IMR-90 (cell line): ENCODE measurements around the gene CCR5AS.

Experiments
- ATAC-seq: fragments of 200-7000 bp; cut with Tn5 transposase; 2 replicates; pipeline ENCODE4 v1.9.1; 2020; ENCODE audit warnings: low read depth, mild to moderate bottlenecking, moderate library complexity
- BruUV-seq: library from RNA; stranded (reverse); fragments of 400-500 nt; replicated peaks from 2 replicates; lab custom pipeline; 2021; lab: Mats Ljungman, UMichigan
- CTCF ChIA-PET: fragments of 300-600 bp; formaldehyde crosslinking; extraction: SDS; loops from one replicate; lab custom pipeline; 2021; ENCODE audit warnings: antibody characterized with exemption; lab: Yijun Ruan, JAX
- POLR2A ChIA-PET: fragments of 300-600 bp; sonication (Branson Sonifier 250); formaldehyde crosslinking; loops from one replicate; lab custom pipeline; 2022; ENCODE audit warnings: antibody characterized with exemption; ENCODE audit not compliant: unreplicated experiment; lab: Charles Lee
- DNase-seq: peaks from one replicate; pipeline ENCODE4 v3.0.0; 2013
- H2AFZ ChIP-seq: replicated peaks from 2 replicates; pipeline ENCODE3; 2013; ENCODE audit warnings: low read length, mild to moderate bottlenecking; ENCODE audit not compliant: poor library complexity
- H2AK5ac ChIP-seq: 2 replicates; pipeline ENCODE4 v1.6.1; 2013; ENCODE audit warnings: low read depth, low read length, inconsistent platforms
- H2AK9ac ChIP-seq: replicated peaks from 2 replicates; pipeline ENCODE3; 2013; ENCODE audit warnings: mild to moderate bottlenecking, low read depth, low read length, moderate library complexity; ENCODE audit not compliant: poor library complexity
- H2BK120ac ChIP-seq: 2 replicates; pipeline ENCODE4 v1.6.1; 2013; ENCODE audit warnings: low read depth, low read length, inconsistent platforms
- H2BK15ac ChIP-seq: 3 replicates; pipeline ENCODE4 v1.6.1; 2013; ENCODE audit warnings: low read depth, low read length, inconsistent platforms
- H2BK20ac ChIP-seq: 2 replicates; pipeline ENCODE4 v1.6.1; 2013; ENCODE audit warnings: low read depth, mild to moderate bottlenecking, inconsistent platforms, low read length, moderate library complexity
- H2BK5ac ChIP-seq: 2 replicates; pipeline ENCODE4 v1.6.1; 2013; ENCODE audit warnings: mild to moderate bottlenecking, low read depth, low read length, inconsistent platforms; ENCODE audit not compliant: poor library complexity, severe bottlenecking
- H3K14ac ChIP-seq: replicated peaks from 2 replicates; pipeline ENCODE4 v1.6.1; 2013; ENCODE audit warnings: low read depth, low read length, inconsistent platforms
- H3K18ac ChIP-seq: 2 replicates; pipeline ENCODE4 v1.6.1; 2013; ENCODE audit warnings: low read depth, low read length, control low read depth
- H3K23ac ChIP-seq: 2 replicates; pipeline ENCODE4 v1.6.1; 2013; ENCODE audit warnings: low read depth, low read length, inconsistent platforms
- H3K27ac ChIP-seq: 2 replicates; pipeline ENCODE4 v1.5.1; 2013; ENCODE audit warnings: mild to moderate bottlenecking, control low read depth, low read length; ENCODE audit not compliant: insufficient read depth
- H3K27me3 ChIP-seq: 2 replicates; pipeline ENCODE4 v1.6.1; 2013; ENCODE audit warnings: low read length; ENCODE audit not compliant: control insufficient read depth, insufficient read depth
- H3K36me3 ChIP-seq: 2 replicates; pipeline ENCODE4 v1.6.1; 2013; ENCODE audit warnings: low read length, mixed read lengths; ENCODE audit not compliant: control insufficient read depth, insufficient read depth
- H3K4ac ChIP-seq: 2 replicates; pipeline ENCODE4 v1.6.1; 2013; ENCODE audit warnings: low read depth, low read length, inconsistent platforms
- H3K4me1 ChIP-seq: 2 replicates; pipeline ENCODE4 v1.6.1; 2013; ENCODE audit warnings: low read length, mixed read lengths; ENCODE audit not compliant: control insufficient read depth, insufficient read depth
- H3K4me2 ChIP-seq: 2 replicates; pipeline ENCODE4 v1.6.1; 2013; ENCODE audit warnings: low read depth, mild to moderate bottlenecking, control low read depth, low read length, moderate library complexity
- H3K4me3 ChIP-seq: 2 replicates; pipeline ENCODE4 v1.5.1; 2013; ENCODE audit warnings: low read depth, mild to moderate bottlenecking, control low read depth, low read length, moderate library complexity; ENCODE audit not compliant: insufficient read depth
- H3K56ac ChIP-seq: 2 replicates; pipeline ENCODE4 v1.6.1; 2013; ENCODE audit warnings: low read length, inconsistent platforms; ENCODE audit not compliant: insufficient read depth; ENCODE audit errors: extremely low read depth
- H3K79me1 ChIP-seq, 2 experiments: 2 replicates each; pipeline ENCODE4 v1.6.1; 2013; ENCODE audit warnings: low read length in 2 of 2, inconsistent platforms in 1 of 2, low read depth in 1 of 2
- H3K9ac ChIP-seq: 2 replicates; pipeline ENCODE4 v1.6.1; 2013; ENCODE audit warnings: low read depth, low read length, control low read depth
- H3K9me1 ChIP-seq: 2 replicates; pipeline ENCODE4 v1.6.1; 2013; ENCODE audit warnings: low read length, inconsistent platforms; ENCODE audit not compliant: insufficient read depth
- H3K9me3 ChIP-seq: 2 replicates; pipeline ENCODE4 v1.6.1; 2013; ENCODE audit warnings: low read length; ENCODE audit not compliant: control insufficient read depth, insufficient read depth
- H4K20me1 ChIP-seq: 2 replicates; pipeline ENCODE4 v1.6.1; 2013; ENCODE audit warnings: low read length, inconsistent platforms; ENCODE audit not compliant: insufficient read depth
- H4K5ac ChIP-seq: 2 replicates; pipeline ENCODE4 v1.6.1; 2013; ENCODE audit warnings: mild to moderate bottlenecking, low read depth, low read length, control low read depth
- H4K8ac ChIP-seq, 2 experiments: 2 replicates each; pipeline ENCODE4 v1.6.1; 2013; ENCODE audit warnings: low read depth in 2 of 2, low read length in 2 of 2, control low read depth in 1 of 2, inconsistent platforms in 1 of 2
- H4K91ac ChIP-seq: 2 replicates; pipeline ENCODE4 v1.6.1; 2013; ENCODE audit warnings: low read depth, low read length, inconsistent platforms; ENCODE audit not compliant: insufficient read depth
- CEBPB ChIP-seq: IDR thresholded peaks from 2 replicates; pipeline ENCODE4 v1.6.1; 2012; ENCODE audit warnings: low read depth, low read length, improper control_type of control experiment
- RAD21 ChIP-seq: IDR thresholded peaks from 2 replicates; pipeline ENCODE4 v1.6.1; 2012; ENCODE audit warnings: low read length, improper control_type of control experiment
- WGBS, 2 experiments: methylation state at CpG; one replicate each; pipeline versions ENCODE4 v1.1.5 to v1.1.7; 2013; ENCODE audit warnings: missing lambda C conversion rate in 2 of 2; ENCODE audit not compliant: insufficient read length in 1 of 2; ENCODE audit errors: extremely low coverage in 2 of 2; 5-methylcytosine and 5-hydroxymethylcytosine counted together
- dilution Hi-C: fragments of 300-500 bp; cut with HindIII; formaldehyde crosslinking; loops from one replicate; pipeline ENCODE4 v1.14.3; 2018; ENCODE audit warnings: low sequenced_read_pairs; ENCODE audit not compliant: unreplicated experiment
- in situ Hi-C: fragments of 300-500 bp; cut with MboI; formaldehyde crosslinking; loops from 3 replicates; pipeline ENCODE4 v1.14.3; 2019; ENCODE audit warnings: low sequenced_read_pairs, inconsistent platforms, mixed read lengths
- intact Hi-C: fragments of 100-400 bp; cut with micrococcal nuclease; formaldehyde crosslinking; loops from 2 replicates; pipeline ENCODE4 v1.10.0; 2022

Gene CCR5AS

GRCh38 chr3:46325645-46326300 lies 81.1 kb downstream of the CCR5AS start:
- Histone ChIP-seq H3K4me2 (no peak overlapping the region), H3K9me3 (no peaks in the 10 kb centered on the region), H3K36me3 (no peaks in the 10 kb centered on the region), H3K56ac (no peak overlapping the region), H3K27ac (no peak overlapping the region), H4K8ac (no peak overlapping the region), H2BK15ac (no peak overlapping the region), H2BK120ac (no peak overlapping the region), H2BK5ac (no peak overlapping the region), H3K23ac (no peak overlapping the region), H3K18ac (no peak overlapping the region), H2AK5ac (no peak overlapping the region), H2AK9ac (no peak overlapping the region), H3K79me1 (no peaks in the 10 kb centered on the region), H4K5ac (no peak overlapping the region), H4K20me1 (no peaks in the 10 kb centered on the region), H3K4me3 (no peak overlapping the region), H3K14ac (no peak overlapping the region), H3K27me3 (peaks cover 3% of the 10 kb centered on the region; the same call in 1 of the 2 replicates), H3K9me1 (no peaks in the 10 kb centered on the region), H2AFZ (no peak overlapping the region), H4K91ac (no peak overlapping the region), H3K9ac (no peak overlapping the region), H2BK20ac (no peak overlapping the region), H3K4me1 (no peaks in the 10 kb centered on the region), H3K4ac (no peak overlapping the region)
- POLR2A ChIA-PET: no interaction called here
- CTCF ChIA-PET: no interaction called here
- dilution Hi-C loops (no loop called here), intact Hi-C loops (no loop called here), in situ Hi-C loops (no loop called here)
- BruUV-seq: no TSS peak
- TF ChIP-seq CEBPB (no peak), RAD21 (no peak)
- no CpG with 5 or more reads among the region's 1 CpG for WGBS, 2 experiments
- DNase-seq: no peak
- no peak for ATAC-seq
